ENCODE results near the gene AGK. TPM values are rescaled to one million over a fixed set of nuclear protein-coding genes. Genes with fewer than 3 reads are reported as not detected.

The AGK gene
- total RNA-seq, 1 experiment from 2014 or later: 32.2 TPM

DNA sequence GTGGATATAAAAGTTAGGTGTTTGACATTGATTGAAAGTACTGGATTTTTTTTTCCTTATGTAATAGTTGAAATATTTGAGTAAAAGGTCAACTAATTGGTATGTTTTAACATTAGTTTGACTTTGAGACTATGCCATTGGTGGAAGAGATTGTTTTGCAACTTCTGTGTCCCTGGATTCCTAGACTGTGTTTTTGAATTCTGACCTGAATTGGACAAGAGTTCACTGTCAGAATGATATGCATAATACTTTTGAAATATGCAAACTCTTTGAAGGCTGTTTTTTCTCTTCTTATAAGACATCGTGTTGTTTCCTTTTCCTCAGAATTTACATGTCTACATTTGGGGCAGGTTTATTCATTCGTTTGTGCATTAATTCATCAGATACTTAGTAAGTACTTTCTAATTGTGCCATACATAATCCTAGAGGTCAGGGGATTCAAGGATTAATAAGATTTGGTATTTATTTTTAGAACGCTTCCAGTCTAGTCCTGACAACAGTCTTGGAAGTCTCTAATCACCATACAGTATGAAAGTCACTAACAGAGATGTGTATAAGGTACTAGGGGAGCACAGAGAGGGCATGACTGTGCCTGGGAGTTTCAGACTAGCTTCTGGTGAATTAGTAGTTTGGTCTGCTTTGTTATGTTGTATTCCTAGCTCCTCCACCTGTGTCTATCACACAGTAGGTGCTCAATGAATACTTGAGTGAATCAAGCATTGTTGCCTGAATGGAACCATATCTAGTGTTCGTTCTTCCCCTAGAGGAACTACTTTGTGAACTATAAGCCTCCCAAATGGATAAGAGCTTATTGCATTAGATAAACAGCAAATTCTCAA, 49.2 kb downstream of the AGK start:
- Mint-ChIP-seq H3K9me3 (no peaks in the 10 kb centered on the region), H3K27ac (peak overlapping the region; percentile 43), H3K4me1 (peaks cover 14% of the 10 kb centered on the region), H3K27me3 (ENCODE audit: low read depth) (no peaks in the 10 kb centered on the region), H3K36me3 (peaks cover 20% of the 10 kb centered on the region), H3K4me3 (no peak overlapping the region)
- DNase-seq (ENCODE audit: low spot score): no peak
- ATAC-seq: peak; percentile 84
- TF ChIP-seq SMAD3 (CRISPR knock-in tag; IDR thresholded peaks at IDR 0.05; ENCODE audit: borderline replicate concordance) (no peak), ATF1 (CRISPR knock-in tag; IDR thresholded peaks at IDR 0.05) (no peak), TEAD1 (CRISPR knock-in tag; IDR thresholded peaks at IDR 0.05) (no peak), ZNF396 (CRISPR knock-in tag; IDR thresholded peaks at IDR 0.05; ENCODE audit: borderline replicate concordance) (no peak), RELA (CRISPR knock-in tag; IDR thresholded peaks at IDR 0.05; ENCODE audit: borderline replicate concordance) (no peak), NFE2L1 (CRISPR knock-in tag; IDR thresholded peaks at IDR 0.05) (no peak), FOXJ3 (CRISPR knock-in tag; IDR thresholded peaks at IDR 0.05; ENCODE audit: borderline replicate concordance) (no peak), ZNF671 (CRISPR knock-in tag; IDR thresholded peaks at IDR 0.05) (no peak), KAT7 (CRISPR knock-in tag; IDR thresholded peaks at IDR 0.05; ENCODE audit: borderline replicate concordance) (no peak), NFYB (CRISPR knock-in tag; conservative IDR thresholded peaks at IDR 0.05; ENCODE audit: low read depth) (no peak), ZBTB21 (CRISPR knock-in tag; IDR thresholded peaks at IDR 0.05; ENCODE audit: borderline replicate concordance) (no peak), PRRX2 (CRISPR knock-in tag; IDR thresholded peaks at IDR 0.05) (no peak), SMAD4 (CRISPR knock-in tag; IDR thresholded peaks at IDR 0.05) (no peak)
- TF ChIP-seq, protein P1, sequence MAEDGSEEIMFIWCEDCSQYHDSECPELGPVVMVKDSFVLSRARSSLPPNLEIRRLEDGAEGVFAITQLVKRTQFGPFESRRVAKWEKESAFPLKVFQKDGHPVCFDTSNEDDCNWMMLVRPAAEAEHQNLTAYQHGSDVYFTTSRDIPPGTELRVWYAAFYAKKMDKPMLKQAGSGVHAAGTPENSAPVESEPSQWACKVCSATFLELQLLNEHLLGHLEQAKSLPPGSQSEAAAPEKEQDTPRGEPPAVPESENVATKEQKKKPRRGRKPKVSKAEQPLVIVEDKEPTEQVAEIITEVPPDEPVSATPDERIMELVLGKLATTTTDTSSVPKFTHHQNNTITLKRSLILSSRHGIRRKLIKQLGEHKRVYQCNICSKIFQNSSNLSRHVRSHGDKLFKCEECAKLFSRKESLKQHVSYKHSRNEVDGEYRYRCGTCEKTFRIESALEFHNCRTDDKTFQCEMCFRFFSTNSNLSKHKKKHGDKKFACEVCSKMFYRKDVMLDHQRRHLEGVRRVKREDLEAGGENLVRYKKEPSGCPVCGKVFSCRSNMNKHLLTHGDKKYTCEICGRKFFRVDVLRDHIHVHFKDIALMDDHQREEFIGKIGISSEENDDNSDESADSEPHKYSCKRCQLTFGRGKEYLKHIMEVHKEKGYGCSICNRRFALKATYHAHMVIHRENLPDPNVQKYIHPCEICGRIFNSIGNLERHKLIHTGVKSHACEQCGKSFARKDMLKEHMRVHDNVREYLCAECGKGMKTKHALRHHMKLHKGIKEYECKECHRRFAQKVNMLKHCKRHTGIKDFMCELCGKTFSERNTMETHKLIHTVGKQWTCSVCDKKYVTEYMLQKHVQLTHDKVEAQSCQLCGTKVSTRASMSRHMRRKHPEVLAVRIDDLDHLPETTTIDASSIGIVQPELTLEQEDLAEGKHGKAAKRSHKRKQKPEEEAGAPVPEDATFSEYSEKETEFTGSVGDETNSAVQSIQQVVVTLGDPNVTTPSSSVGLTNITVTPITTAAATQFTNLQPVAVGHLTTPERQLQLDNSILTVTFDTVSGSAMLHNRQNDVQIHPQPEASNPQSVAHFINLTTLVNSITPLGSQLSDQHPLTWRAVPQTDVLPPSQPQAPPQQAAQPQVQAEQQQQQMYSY (CRISPR knock-in tag; IDR thresholded peaks at IDR 0.05): no peak
- TF ChIP-seq, protein P2, sequence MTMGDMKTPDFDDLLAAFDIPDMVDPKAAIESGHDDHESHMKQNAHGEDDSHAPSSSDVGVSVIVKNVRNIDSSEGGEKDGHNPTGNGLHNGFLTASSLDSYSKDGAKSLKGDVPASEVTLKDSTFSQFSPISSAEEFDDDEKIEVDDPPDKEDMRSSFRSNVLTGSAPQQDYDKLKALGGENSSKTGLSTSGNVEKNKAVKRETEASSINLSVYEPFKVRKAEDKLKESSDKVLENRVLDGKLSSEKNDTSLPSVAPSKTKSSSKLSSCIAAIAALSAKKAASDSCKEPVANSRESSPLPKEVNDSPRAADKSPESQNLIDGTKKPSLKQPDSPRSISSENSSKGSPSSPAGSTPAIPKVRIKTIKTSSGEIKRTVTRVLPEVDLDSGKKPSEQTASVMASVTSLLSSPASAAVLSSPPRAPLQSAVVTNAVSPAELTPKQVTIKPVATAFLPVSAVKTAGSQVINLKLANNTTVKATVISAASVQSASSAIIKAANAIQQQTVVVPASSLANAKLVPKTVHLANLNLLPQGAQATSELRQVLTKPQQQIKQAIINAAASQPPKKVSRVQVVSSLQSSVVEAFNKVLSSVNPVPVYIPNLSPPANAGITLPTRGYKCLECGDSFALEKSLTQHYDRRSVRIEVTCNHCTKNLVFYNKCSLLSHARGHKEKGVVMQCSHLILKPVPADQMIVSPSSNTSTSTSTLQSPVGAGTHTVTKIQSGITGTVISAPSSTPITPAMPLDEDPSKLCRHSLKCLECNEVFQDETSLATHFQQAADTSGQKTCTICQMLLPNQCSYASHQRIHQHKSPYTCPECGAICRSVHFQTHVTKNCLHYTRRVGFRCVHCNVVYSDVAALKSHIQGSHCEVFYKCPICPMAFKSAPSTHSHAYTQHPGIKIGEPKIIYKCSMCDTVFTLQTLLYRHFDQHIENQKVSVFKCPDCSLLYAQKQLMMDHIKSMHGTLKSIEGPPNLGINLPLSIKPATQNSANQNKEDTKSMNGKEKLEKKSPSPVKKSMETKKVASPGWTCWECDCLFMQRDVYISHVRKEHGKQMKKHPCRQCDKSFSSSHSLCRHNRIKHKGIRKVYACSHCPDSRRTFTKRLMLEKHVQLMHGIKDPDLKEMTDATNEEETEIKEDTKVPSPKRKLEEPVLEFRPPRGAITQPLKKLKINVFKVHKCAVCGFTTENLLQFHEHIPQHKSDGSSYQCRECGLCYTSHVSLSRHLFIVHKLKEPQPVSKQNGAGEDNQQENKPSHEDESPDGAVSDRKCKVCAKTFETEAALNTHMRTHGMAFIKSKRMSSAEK (CRISPR knock-in tag; IDR thresholded peaks at IDR 0.05; ENCODE audit: borderline replicate concordance): no peak
- ChIA-PET POLR2A (interaction anchor here (1.5 kb wide), 1 partner anchor 138 kb away, joined by 3 read pairs; the partner anchor contains the start of gene SSBP1), CTCF (no interaction called here)

DNA sequence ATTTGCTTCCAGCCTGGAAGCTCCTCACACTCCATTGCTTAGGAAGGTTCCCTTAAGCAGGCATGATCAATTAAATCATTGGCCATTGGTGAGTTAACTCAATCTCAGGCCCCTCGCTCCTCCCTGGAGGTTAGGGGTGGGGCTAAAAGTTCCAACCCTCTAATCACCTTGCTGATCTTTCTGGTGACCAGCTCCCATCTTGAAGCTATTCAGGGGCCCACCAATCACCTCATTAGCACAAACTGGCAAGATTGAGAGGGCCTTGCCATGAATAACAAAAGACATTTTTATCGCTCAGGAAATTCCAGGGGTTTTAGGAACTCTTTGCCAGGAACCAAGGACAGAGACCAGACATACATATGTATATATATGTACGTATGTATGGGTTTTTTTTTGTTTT, 58.4 kb downstream of the AGK start:
- Mint-ChIP-seq H3K4me1 (peaks cover 20% of the 10 kb centered on the region), H3K36me3 (peaks cover 40% of the 10 kb centered on the region), H3K4me3 (no peak overlapping the region), H3K27ac (peak overlapping the region; percentile 95; the same call in 1 of the 2 replicates), H3K27me3 (ENCODE audit: low read depth) (no peaks in the 10 kb centered on the region), H3K9me3 (peaks cover 21% of the 10 kb centered on the region)
- no peak for TF ChIP-seq GTF2I (CRISPR knock-in tag; conservative IDR thresholded peaks at IDR 0.05)
- peak; percentile 23; the same call in 1 of the 2 replicates for TF ChIP-seq TEAD1 (CRISPR knock-in tag; IDR thresholded peaks at IDR 0.05)
- peak; percentile 99 for ATAC-seq
- POLR2A ChIA-PET: no interaction called here
- CTCF ChIA-PET: interaction anchor here (1.2 to 1.7 kb wide), 2 partner anchors 40 to 240 kb away, joined by 5 read pairs; no protein-coding TSS in a partner anchor
- DNase-seq (ENCODE audit: low spot score): peak; percentile 37
